ENCODE data around the gene FKBP8.
"Not testable (repeated sequence)": the region's sequence is repeated elsewhere in the genome, so short reads cannot be mapped to it uniquely, and the experiment has no call there.

FKBP8 gene

GRCh38 chr19:18532168-18532890 lies 11.0 kb downstream of the FKBP8 start:
- no peak for DNase-seq (ENCODE audit: low read depth)
- TF ChIP-seq CTCF (conservative IDR thresholded peaks at IDR 0.05; ENCODE audit: control insufficient read depth, insufficient read depth, low read depth, low read length) = no peak
- H3K4me3 ChIP-seq (ENCODE audit: control insufficient read depth, low read depth, low read length) = no peak overlapping the region

GRCh38 chr19:18531485-18531884 lies 11.9 kb downstream of the FKBP8 start:
- H3K4me3 ChIP-seq (ENCODE audit: control insufficient read depth, low read depth, low read length) = no peak overlapping the region
- no peak for TF ChIP-seq CTCF (conservative IDR thresholded peaks at IDR 0.05; ENCODE audit: control insufficient read depth, insufficient read depth, low read depth, low read length)

GRCh38 chr19:18529782-18530181 lies 13.6 kb downstream of the FKBP8 start:
- no peak for DNase-seq (ENCODE audit: low read depth)
- H3K4me3 ChIP-seq (ENCODE audit: control insufficient read depth, low read depth, low read length) = no peak overlapping the region
- TF ChIP-seq CTCF (conservative IDR thresholded peaks at IDR 0.05; ENCODE audit: control insufficient read depth, insufficient read depth, low read depth, low read length) = no peak

More at GRCh38 chr19:18531485-18531884, 11.9 kb downstream of the FKBP8 start:
- DNase-seq (ENCODE audit: low read depth) = no peak

GRCh38 chr19:18526316-18526715 lies 17.1 kb downstream of the FKBP8 start:
- TF ChIP-seq CTCF (conservative IDR thresholded peaks at IDR 0.05; ENCODE audit: control insufficient read depth, insufficient read depth, low read depth, low read length) = no peak
- no peak for DNase-seq (ENCODE audit: low read depth)

GRCh38 chr19:18523841-18524240 lies 19.5 kb downstream of the FKBP8 start:
- no peak for TF ChIP-seq CTCF (conservative IDR thresholded peaks at IDR 0.05; ENCODE audit: control insufficient read depth, insufficient read depth, low read depth, low read length)
- H3K4me3 ChIP-seq (ENCODE audit: control insufficient read depth, low read depth, low read length) = no peak overlapping the region
- DNase-seq (ENCODE audit: low read depth) = no peak

More at GRCh38 chr19:18526316-18526715, 17.1 kb downstream of the FKBP8 start:
- no peak overlapping the region for H3K4me3 ChIP-seq (ENCODE audit: control insufficient read depth, low read depth, low read length)

GRCh38 chr19:18522862-18523440 lies 20.4 kb downstream of the FKBP8 start:
- peak overlapping the region; percentile 22 for H3K4me3 ChIP-seq (ENCODE audit: control insufficient read depth, low read depth, low read length)
- DNase-seq (ENCODE audit: low read depth) = not testable (repeated sequence)

- DNase-seq (ENCODE audit: low read depth) = peak; percentile 100
- no peak for TF ChIP-seq CTCF (conservative IDR thresholded peaks at IDR 0.05; ENCODE audit: control insufficient read depth, insufficient read depth, low read depth, low read length)
- peak overlapping the region; percentile 73 for H3K4me3 ChIP-seq (ENCODE audit: control insufficient read depth, low read depth, low read length)
Observed at GRCh38 chr19:18522124-18522861, 21.1 kb downstream of the FKBP8 start.

Measured in fibroblast of mammary gland (primary cell).